Spleen (tissue), 7 donors: ENCODE results near the gene TMEM72.

ENCODE experiments used
- CTCF ChIP-seq, 11 experiments: fragments of 200-600 bp in 7 of 11; fragments of 450-650 bp in 4 of 11; sonication (generic) in 4 of 11; IDR thresholded peaks in 8 of 11; conservative IDR thresholded peaks in 3 of 11; 1 replicate in 7 of 11; 2 replicates in 4 of 11; pipeline versions ENCODE4 v1.4.0 to v1.8.0; 2016 to 2021; ENCODE audit warnings: antibody characterized with exemption in 11 of 11, inconsistent platforms in 4 of 11, mild to moderate bottlenecking in 1 of 11
- POLR2A ChIP-seq, 3 donors: fragments of 450-650 bp; IDR thresholded peaks; one replicate each; pipeline ENCODE4 v1.5.1; 2017; ENCODE audit warnings: antibody characterized with exemption in 3 of 3, mild to moderate bottlenecking in 1 of 3
- donor health status: DM: no; HTN: no; CAD: no; lungs with moderate emphysema.
- donor health status: DM: no; HTN: no; CAD: no.
- donor health status: DM: no; HTN: no; CAD: no.

DNA sequence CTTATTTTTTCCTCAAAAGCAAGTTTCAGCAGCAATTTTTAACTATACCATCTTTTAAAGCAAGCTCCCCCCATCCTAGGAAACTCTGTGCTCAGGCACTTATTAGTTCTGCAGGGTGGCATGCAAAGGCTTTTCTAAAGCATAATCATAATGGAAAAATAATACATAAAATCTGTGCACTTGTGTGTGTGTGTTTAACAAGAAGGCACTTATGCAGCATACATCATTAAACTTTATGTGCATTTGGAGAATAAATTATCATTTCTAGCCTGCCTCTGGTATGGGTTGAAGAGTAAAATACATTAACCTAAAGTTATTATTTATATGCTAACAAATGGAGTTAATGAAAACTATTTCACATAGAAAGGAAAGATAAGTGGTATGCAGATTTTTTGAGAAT lies 42.9 kb downstream of the TMEM72 start:
- no peak for TF ChIP-seq CTCF (IDR thresholded peaks at IDR 0.05 in 8 of 11, conservative IDR thresholded peaks at IDR 0.05 in 3 of 11)
- TF ChIP-seq POLR2A (IDR thresholded peaks at IDR 0.05): no peak
